ENCODE data around the gene CLSTN1.

CLSTN1 gene

DNA sequence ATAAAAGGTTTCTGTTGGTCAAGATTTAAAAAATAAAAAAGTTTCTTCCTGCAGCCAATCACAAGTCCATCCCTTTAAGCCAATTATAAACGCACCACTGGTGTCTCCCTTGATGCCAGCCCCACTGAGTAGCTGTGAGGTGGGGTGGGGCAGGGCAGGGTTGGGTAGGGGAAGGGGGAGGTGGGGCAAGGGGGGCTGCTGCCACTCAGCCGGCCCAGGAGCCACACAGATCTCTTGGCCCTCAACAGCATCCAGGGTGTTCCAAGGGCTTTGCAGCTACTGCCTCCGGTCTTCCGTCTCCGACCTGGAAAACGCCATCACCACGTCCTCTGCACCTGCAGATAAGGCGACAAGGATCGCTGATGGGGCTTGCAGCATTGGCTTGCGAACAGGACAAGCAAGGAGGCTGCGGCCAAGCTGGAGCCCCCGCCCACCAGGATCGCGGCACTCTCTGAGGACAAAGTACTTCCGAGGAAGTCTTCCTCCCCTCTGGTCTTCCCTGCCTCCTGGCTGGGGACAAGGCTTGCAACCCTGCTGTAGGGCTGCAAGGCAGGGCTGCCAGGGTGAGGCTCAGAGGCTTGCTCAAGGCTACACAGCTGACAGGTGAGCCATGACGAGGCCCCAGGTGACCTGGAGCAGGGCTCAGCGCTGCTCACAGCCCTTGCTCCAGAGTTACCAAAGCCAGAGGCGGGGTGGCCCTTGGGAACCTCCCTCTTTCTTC is 26.8 kb upstream of the CLSTN1 start:
- TF ChIP-seq, protein P1, sequence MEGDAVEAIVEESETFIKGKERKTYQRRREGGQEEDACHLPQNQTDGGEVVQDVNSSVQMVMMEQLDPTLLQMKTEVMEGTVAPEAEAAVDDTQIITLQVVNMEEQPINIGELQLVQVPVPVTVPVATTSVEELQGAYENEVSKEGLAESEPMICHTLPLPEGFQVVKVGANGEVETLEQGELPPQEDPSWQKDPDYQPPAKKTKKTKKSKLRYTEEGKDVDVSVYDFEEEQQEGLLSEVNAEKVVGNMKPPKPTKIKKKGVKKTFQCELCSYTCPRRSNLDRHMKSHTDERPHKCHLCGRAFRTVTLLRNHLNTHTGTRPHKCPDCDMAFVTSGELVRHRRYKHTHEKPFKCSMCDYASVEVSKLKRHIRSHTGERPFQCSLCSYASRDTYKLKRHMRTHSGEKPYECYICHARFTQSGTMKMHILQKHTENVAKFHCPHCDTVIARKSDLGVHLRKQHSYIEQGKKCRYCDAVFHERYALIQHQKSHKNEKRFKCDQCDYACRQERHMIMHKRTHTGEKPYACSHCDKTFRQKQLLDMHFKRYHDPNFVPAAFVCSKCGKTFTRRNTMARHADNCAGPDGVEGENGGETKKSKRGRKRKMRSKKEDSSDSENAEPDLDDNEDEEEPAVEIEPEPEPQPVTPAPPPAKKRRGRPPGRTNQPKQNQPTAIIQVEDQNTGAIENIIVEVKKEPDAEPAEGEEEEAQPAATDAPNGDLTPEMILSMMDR (conservative IDR thresholded peaks at IDR 0.05) = no peak
- H3K27ac ChIP-seq = no peak overlapping the region

GRCh38 chr1:9849691-9850441 is 26.1 kb upstream of the CLSTN1 start:
- no peak overlapping the region for H3K27ac ChIP-seq
- TF ChIP-seq, protein P1 (conservative IDR thresholded peaks at IDR 0.05) = no peak

GRCh38 chr1:9848022-9848421 is 24.3 kb upstream of the CLSTN1 start:
- no peak overlapping the region for H3K27ac ChIP-seq
- TF ChIP-seq, protein P1 (conservative IDR thresholded peaks at IDR 0.05) = no peak

DNA sequence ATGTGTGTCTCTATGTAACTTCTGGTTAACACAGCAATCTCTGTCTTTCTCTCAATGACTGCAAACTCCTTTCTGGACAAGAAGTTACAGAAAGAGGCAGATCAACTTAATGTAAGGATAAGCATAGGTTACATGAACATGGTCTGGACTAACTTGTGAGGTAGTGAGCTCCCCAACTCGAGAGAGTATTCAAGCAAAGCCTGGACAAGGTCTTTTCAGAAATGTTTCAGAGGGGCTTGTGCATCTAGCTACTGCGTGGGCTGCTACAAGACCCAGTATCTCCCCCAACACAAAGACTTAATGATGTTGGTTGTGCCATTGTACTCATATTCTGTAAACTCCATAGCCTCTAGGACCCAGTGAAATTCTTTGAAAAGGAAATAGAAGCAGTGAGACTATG is 23.5 kb upstream of the CLSTN1 start:
- H3K27ac ChIP-seq = peak overlapping the region; percentile 19; the same call in 1 of the 2 replicates
- TF ChIP-seq, protein P1 (conservative IDR thresholded peaks at IDR 0.05) = no peak

DNA sequence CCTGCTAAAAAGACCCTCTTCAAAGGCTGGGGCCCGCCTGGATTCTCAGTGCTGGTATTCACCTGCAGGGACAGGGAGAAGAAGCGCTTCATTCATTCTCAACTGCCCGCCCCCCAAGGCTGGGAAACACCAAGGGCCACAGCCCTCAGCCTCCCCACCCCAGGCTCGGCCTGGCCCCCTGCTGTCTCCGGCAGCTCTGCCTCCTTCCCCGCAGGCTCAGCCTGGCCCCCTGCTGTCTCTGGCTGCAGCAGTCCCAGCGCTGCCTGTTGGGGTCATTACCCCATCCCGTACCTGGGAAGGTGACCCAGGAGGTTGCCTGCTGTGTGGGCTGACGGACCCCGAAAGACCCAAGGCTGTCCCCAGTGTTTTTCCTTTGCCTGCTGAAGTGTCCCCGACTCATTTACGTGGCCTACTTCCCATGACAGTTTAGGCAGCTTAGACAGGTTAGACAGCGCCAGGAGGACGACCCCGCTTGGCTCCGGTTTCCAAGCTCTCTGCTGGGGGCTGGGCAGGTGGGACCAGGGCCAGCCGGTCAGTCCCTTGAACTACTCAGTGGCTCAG is 22.9 kb upstream of the CLSTN1 start:
- TF ChIP-seq, protein P1 (conservative IDR thresholded peaks at IDR 0.05) = no peak
- peak overlapping the region; percentile 19; the same call in 1 of the 2 replicates for H3K27ac ChIP-seq

DNA sequence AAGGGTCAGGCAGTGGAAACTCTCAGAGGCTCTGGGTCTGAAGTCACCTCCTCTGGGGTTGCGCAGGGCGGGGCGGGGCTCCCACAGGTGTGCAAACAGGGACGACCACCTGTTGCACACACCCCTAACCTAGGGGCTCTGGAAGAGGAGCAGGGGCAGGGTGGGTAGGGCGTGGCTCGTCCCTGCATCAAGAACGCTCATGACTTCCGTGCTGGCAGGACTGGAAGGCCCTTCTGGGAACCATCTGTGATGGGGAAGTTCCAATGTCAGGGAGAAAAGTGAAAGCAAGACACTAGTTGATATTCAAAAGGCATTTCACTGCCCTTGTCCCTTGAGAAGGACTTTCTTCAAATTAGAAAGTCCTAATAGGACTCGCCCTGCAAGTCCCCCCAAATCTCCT is 22.1 kb upstream of the CLSTN1 start:
- TF ChIP-seq, protein P1 (conservative IDR thresholded peaks at IDR 0.05) = no peak
- peak overlapping the region; percentile 19; the same call in 1 of the 2 replicates for H3K27ac ChIP-seq

DNA sequence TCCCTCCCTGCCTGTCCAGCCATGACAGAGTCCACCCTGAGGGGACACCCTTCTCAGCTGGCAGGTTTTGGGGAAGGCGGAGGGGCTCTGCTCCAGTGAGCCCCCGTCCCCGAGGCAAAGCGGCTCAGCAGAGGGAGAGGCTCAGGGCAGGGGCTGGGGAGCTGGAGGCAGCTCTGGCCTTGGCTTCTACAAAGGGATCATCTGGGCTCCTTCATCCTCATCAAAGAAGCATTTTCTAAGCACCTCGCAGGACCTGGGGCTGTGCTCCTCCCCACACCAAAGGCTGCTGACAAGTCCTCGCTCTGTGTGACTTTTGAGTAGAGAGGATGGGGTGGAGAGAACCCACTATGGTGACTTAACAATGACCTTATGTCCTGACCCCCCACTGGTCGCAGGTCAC is 21.0 kb upstream of the CLSTN1 start:
- H3K27ac ChIP-seq = peak overlapping the region; percentile 99
- TF ChIP-seq, protein P1 (conservative IDR thresholded peaks at IDR 0.05) = no peak

Measured in VCaP (cell line).